ENCODE data around the gene SEC14L1.

GRCh38 chr17:77101521-77102410, 39.0 kb upstream of the SEC14L1 start:
- TF ChIP-seq CTCF (conservative IDR thresholded peaks at IDR 0.05; ENCODE audit: low read depth, low read length), result no peak
- TF ChIP-seq EZH2 (IDR thresholded peaks at IDR 0.05; ENCODE audit: borderline replicate concordance, low read depth, low read length, poor library complexity, severe bottlenecking), result no peak

Data from A673 (cell line).